Endodermal cell (in vitro differentiated cells): ENCODE measurements around the gene NECAB2. TPM values are rescaled to one million over a fixed set of nuclear protein-coding genes. Genes with fewer than 3 reads are reported as not detected.

Source experiments
- DNase-seq: peaks from one replicate; pipeline ENCODE4 v3.0.0-alpha.2; 2017
- H3K27ac ChIP-seq: 2 replicates; pipeline ENCODE4 v1.5.1; 2013; ENCODE audit warnings: mild to moderate bottlenecking, low read depth, low read length, moderate library complexity
- H3K27me3 ChIP-seq: 2 replicates; pipeline ENCODE4 v1.6.1; 2013; ENCODE audit warnings: mild to moderate bottlenecking, low read length, moderate library complexity; ENCODE audit not compliant: insufficient read depth, control insufficient read depth, poor library complexity, severe bottlenecking
- H3K36me3 ChIP-seq: 2 replicates; pipeline ENCODE4 v1.7.0; 2013; ENCODE audit warnings: mild to moderate bottlenecking, low read length, moderate library complexity; ENCODE audit not compliant: control insufficient read depth, insufficient read depth
- H3K4me1 ChIP-seq: one replicate; pipeline ENCODE4 v1.7.0; 2013; ENCODE audit warnings: low read length; ENCODE audit not compliant: control insufficient read depth, insufficient read depth
- H3K4me3 ChIP-seq: 2 replicates; pipeline ENCODE4 v1.5.1; 2013; ENCODE audit warnings: mild to moderate bottlenecking, low read length, moderate library complexity
- H3K9ac ChIP-seq: 2 replicates; pipeline ENCODE4 v1.6.1; 2013; ENCODE audit warnings: mild to moderate bottlenecking, low read length, moderate library complexity; ENCODE audit not compliant: poor library complexity, severe bottlenecking; ENCODE audit errors: extremely low read depth
- H3K9me3 ChIP-seq: 2 replicates; pipeline ENCODE4 v1.6.1; 2013; ENCODE audit warnings: mild to moderate bottlenecking, low read length, moderate library complexity; ENCODE audit not compliant: control insufficient read depth
- H3K27ac Mint-ChIP-seq: 2 replicates; pipeline ENCODE4 v1.8.0; 2020; ENCODE audit warnings: mixed read lengths
- H3K27me3 Mint-ChIP-seq: 2 replicates; pipeline ENCODE4 v1.8.0; 2021; ENCODE audit warnings: mild to moderate bottlenecking, mixed read lengths; ENCODE audit not compliant: insufficient read depth
- H3K36me3 Mint-ChIP-seq: 2 replicates; pipeline ENCODE4 v1.8.0; 2020; ENCODE audit warnings: low read depth, mixed read lengths
- H3K4me1 Mint-ChIP-seq: 2 replicates; pipeline ENCODE4 v1.8.0; 2020; ENCODE audit warnings: mixed read lengths
- H3K4me3 Mint-ChIP-seq: 2 replicates; pipeline ENCODE4 v1.8.0; 2020; ENCODE audit warnings: mild to moderate bottlenecking, moderate library complexity, mixed read lengths
- H3K9me3 Mint-ChIP-seq: 2 replicates; pipeline ENCODE4 v1.8.0; 2020; ENCODE audit warnings: mild to moderate bottlenecking, mixed read lengths
- CTCF ChIP-seq: fragments of 200-600 bp; sonication (generic); conservative IDR thresholded peaks from 2 replicates; pipeline ENCODE4 v1.5.0; 2021; ENCODE audit warnings: antibody characterized with exemption, mild to moderate bottlenecking
- WGBS, 2 experiments: methylation state at CpG; one replicate each; pipeline versions ENCODE4 v1.1.5 to v1.1.7; 2013; ENCODE audit warnings: missing lambda C conversion rate in 2 of 2, mixed read lengths in 1 of 2; ENCODE audit not compliant: insufficient coverage in 1 of 2, insufficient read length in 1 of 2; 5-methylcytosine and 5-hydroxymethylcytosine counted together
- total RNA-seq, 2 donors: library from RNA; stranded (reverse); fragmentation: NEBNext Ultra II Directional in 1 of 2; extraction: Animal tissue kit (Norgen Biotek cat#: 25700) in 1 of 2; gene quantifications; 2 replicates in 1 of 2; 3 replicates in 1 of 2; pipeline ENCODE4 v1.2.1, GENCODE V29; 2021

NECAB2 gene
- total RNA-seq, 2 donors from 2014 or later: 2.7 to 3.3 TPM

- peaks cover 16% of the 10 kb centered on the region for H3K27me3 Mint-ChIP-seq
- peaks cover 4% of the 10 kb centered on the region for H3K36me3 Mint-ChIP-seq
- Histone ChIP-seq H3K36me3 (no peaks in the 10 kb centered on the region), H3K27ac (no peak overlapping the region), H3K4me1 (no peaks in the 10 kb centered on the region), H3K4me3 (no peak overlapping the region), H3K27me3 (no peaks in the 10 kb centered on the region), H3K9me3 (peaks cover 19% of the 10 kb centered on the region), H3K9ac (no peak overlapping the region)
- WGBS, 2 experiments: 92 to 93% methylated on average over 4 of the region's 4 CpGs
- H3K4me3 Mint-ChIP-seq: no peak overlapping the region
- peaks cover 3% of the 10 kb centered on the region for H3K4me1 Mint-ChIP-seq
- H3K27ac Mint-ChIP-seq: no peak overlapping the region
- TF ChIP-seq CTCF: no peak
- H3K9me3 Mint-ChIP-seq: peaks cover 39% of the 10 kb centered on the region
- DNase-seq: no peak
Measured at GRCh38 chr16:84018710-84019109, 50.7 kb downstream of the NECAB2 start.

- H3K36me3 Mint-ChIP-seq: peaks cover 4% of the 10 kb centered on the region
- H3K27me3 Mint-ChIP-seq: peaks cover 16% of the 10 kb centered on the region
- 90 to 91% methylated on average over 8 to 9 of the region's 9 CpGs for WGBS, 2 experiments
- Histone ChIP-seq H3K36me3 (no peaks in the 10 kb centered on the region), H3K27ac (no peak overlapping the region), H3K27me3 (no peaks in the 10 kb centered on the region), H3K4me1 (no peaks in the 10 kb centered on the region), H3K9ac (no peak overlapping the region), H3K4me3 (no peak overlapping the region), H3K9me3 (peaks cover 19% of the 10 kb centered on the region)
- no peak for DNase-seq
- no peak overlapping the region for H3K27ac Mint-ChIP-seq
- H3K4me1 Mint-ChIP-seq: peaks cover 3% of the 10 kb centered on the region
- TF ChIP-seq CTCF: no peak
- peaks cover 39% of the 10 kb centered on the region for H3K9me3 Mint-ChIP-seq
- no peak overlapping the region for H3K4me3 Mint-ChIP-seq
Measured at GRCh38 chr16:84020353-84020752, 52.3 kb downstream of the NECAB2 start.

- 81 to 90% methylated on average over 3 to 5 of the region's 5 CpGs for WGBS, 2 experiments
- Histone ChIP-seq H3K4me3 (no peak overlapping the region), H3K27ac (no peak overlapping the region), H3K9ac (no peak overlapping the region), H3K27me3 (no peaks in the 10 kb centered on the region), H3K4me1 (no peaks in the 10 kb centered on the region), H3K36me3 (no peaks in the 10 kb centered on the region), H3K9me3 (peaks cover 19% of the 10 kb centered on the region)
- H3K4me1 Mint-ChIP-seq: peaks cover 3% of the 10 kb centered on the region
- H3K9me3 Mint-ChIP-seq: peaks cover 39% of the 10 kb centered on the region
- H3K36me3 Mint-ChIP-seq: peaks cover 4% of the 10 kb centered on the region
- no peak for TF ChIP-seq CTCF
- H3K27ac Mint-ChIP-seq: no peak overlapping the region
- no peak for DNase-seq
- peaks cover 16% of the 10 kb centered on the region for H3K27me3 Mint-ChIP-seq
- no peak overlapping the region for H3K4me3 Mint-ChIP-seq
Measured at GRCh38 chr16:84021488-84021887, 53.4 kb downstream of the NECAB2 start.
